Activated naive CD8-positive, alpha-beta T cell treated with anti-CD3 and anti-CD28 coated beads for 36 hours (primary cell): ENCODE measurements around the gene C16orf86. TPM values are rescaled to one million over a fixed set of nuclear protein-coding genes. Genes with fewer than 3 reads are reported as not detected.

ENCODE experiments used
- DNase-seq: peaks from one replicate; pipeline ENCODE4 v3.0.0; 2021
- H3K27ac Mint-ChIP-seq: one replicate; pipeline ENCODE4 v1.8.0; 2022; ENCODE audit warnings: mild to moderate bottlenecking, moderate library complexity, mixed read lengths
- H3K27me3 Mint-ChIP-seq: one replicate; pipeline ENCODE4 v1.8.0; 2022; ENCODE audit warnings: mild to moderate bottlenecking, mixed read lengths
- H3K36me3 Mint-ChIP-seq: one replicate; pipeline ENCODE4 v1.8.0; 2021; ENCODE audit warnings: mild to moderate bottlenecking, mixed read lengths
- H3K4me1 Mint-ChIP-seq: one replicate; pipeline ENCODE4 v1.8.0; 2021; ENCODE audit warnings: mixed read lengths
- H3K4me3 Mint-ChIP-seq: one replicate; pipeline ENCODE4 v1.8.0; 2022; ENCODE audit warnings: mild to moderate bottlenecking, moderate library complexity, mixed read lengths
- H3K9me3 Mint-ChIP-seq: one replicate; pipeline ENCODE4 v1.8.0; 2022; ENCODE audit warnings: mixed read lengths
- total RNA-seq, 2 experiments: library from RNA; stranded (reverse); gene quantifications; one replicate each; pipeline ENCODE4 v1.2.3, GENCODE V29; 2021

C16orf86 gene
- total RNA-seq, 2 experiments from 2014 or later: 1.3 to 1.8 TPM

- H3K4me1 Mint-ChIP-seq: peaks cover 14% of the 10 kb centered on the region
- H3K36me3 Mint-ChIP-seq: peaks cover 1% of the 10 kb centered on the region
- no peaks in the 10 kb centered on the region for H3K27me3 Mint-ChIP-seq
- DNase-seq: peak; percentile 40
- no peak overlapping the region for H3K27ac Mint-ChIP-seq
- no peaks in the 10 kb centered on the region for H3K9me3 Mint-ChIP-seq
- no peak overlapping the region for H3K4me3 Mint-ChIP-seq
Observed at GRCh38 chr16:67668495-67669157, 2.0 kb downstream of the C16orf86 start.

DNA sequence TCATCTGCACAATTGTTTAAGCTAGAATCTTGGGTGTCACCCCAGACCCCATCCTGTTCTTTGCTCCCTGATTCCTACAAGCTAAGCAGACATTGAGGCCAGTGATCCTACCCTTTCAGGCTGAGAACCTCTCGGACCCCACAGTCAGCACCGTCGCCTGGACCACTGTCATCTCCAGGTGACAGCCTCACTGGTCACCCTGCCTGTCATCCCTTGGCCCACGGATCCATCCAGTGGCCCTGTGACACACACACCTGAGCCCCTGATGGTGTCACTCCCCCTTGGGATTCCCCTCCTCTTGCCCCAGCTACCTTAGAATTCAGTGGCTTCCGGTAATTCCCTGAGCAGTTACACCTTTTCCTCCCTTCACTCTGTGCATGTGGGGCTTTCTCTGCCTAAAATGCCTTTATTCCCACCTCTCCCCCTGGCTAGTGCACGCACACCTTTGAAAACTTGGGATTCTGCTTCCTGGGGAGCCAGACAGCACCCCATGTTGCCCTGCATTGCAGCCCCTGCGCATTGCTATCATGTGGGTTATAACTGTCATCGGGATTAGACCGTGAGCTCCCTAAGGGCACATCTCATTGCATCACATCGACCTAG, 3.0 kb downstream of the C16orf86 start:
- Mint-ChIP-seq H3K4me1 (peaks cover 17% of the 10 kb centered on the region), H3K4me3 (no peak overlapping the region), H3K27me3 (no peaks in the 10 kb centered on the region), H3K27ac (no peak overlapping the region), H3K36me3 (no peaks in the 10 kb centered on the region), H3K9me3 (no peaks in the 10 kb centered on the region)
- no peak for DNase-seq

DNA sequence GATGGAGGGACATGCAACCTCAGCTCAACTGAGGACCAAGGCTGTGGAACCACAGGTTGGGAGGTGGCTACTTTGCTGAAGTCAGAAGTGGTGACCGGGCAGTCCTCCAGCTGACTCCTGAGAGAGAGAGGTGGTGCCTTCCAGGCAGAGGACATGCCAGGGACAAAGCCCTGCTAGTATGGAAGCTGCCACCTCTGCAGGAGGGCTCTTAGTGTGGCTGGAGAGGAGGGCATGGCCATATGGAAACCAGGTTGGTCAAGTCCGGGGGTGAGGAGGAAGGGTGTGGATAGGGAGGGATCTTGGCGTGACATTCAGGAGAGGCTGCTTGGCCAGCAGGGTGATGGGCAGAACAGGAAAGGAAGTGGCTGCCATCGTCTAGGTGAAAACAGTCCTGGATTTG, 5.7 kb downstream of the C16orf86 start:
- Mint-ChIP-seq H3K4me3 (no peak overlapping the region), H3K27ac (no peak overlapping the region), H3K36me3 (no peaks in the 10 kb centered on the region), H3K9me3 (no peaks in the 10 kb centered on the region), H3K27me3 (no peaks in the 10 kb centered on the region), H3K4me1 (peaks cover 9% of the 10 kb centered on the region)
- no peak for DNase-seq

GRCh38 chr16:67672739-67673662, 6.4 kb downstream of the C16orf86 start:
- Mint-ChIP-seq H3K4me3 (no peak overlapping the region), H3K27me3 (no peaks in the 10 kb centered on the region), H3K4me1 (peaks cover 6% of the 10 kb centered on the region), H3K36me3 (no peaks in the 10 kb centered on the region), H3K27ac (no peak overlapping the region), H3K9me3 (no peaks in the 10 kb centered on the region)
- peak; percentile 48 for DNase-seq

- no peak for DNase-seq
- H3K27ac Mint-ChIP-seq: no peak overlapping the region
Observed at GRCh38 chr16:67673712-67674580, 7.3 kb downstream of the C16orf86 start.

DNA sequence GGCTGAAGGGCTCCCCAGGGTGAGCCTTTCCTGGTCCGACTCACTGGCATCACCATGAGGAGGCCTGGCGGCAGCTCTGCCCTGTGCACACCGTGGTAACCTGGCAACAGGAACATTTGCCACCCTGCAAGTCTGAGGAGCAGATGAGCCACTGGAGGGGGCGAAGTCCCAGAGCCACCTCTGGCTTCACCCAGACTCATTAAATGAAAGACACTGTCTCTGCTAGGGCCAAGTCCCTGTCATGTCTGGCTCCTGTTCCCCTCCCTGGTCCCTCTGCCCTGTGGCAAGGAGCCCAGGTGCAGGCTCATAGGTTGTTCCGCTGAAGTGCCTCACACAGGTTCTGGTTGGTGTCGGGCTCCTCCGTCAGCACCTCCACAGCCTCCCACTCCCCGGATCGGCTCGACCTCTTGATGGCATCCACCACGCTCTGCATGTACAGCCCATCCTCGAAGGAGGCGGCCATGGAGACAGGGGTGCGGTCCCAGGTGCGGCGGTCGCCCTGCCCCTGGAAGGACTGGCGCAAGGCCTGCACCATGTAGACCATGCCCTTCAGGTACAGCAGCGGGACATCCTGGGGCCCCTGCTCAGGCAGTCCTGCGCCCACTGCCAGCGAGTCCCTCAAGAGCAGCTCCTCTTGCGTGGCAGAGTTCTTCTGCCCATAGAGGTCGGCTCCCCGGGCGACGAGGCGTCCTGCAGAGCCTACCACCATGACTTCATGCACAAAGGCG, 8.4 kb downstream of the C16orf86 start:
- H3K4me1 Mint-ChIP-seq: peaks cover 5% of the 10 kb centered on the region
- no peaks in the 10 kb centered on the region for H3K9me3 Mint-ChIP-seq
- no peak overlapping the region for H3K4me3 Mint-ChIP-seq
- H3K27me3 Mint-ChIP-seq: no peaks in the 10 kb centered on the region
- DNase-seq: no peak
- H3K36me3 Mint-ChIP-seq: no peaks in the 10 kb centered on the region
- no peak overlapping the region for H3K27ac Mint-ChIP-seq

More at GRCh38 chr16:67673712-67674580, 7.3 kb downstream of the C16orf86 start:
- Mint-ChIP-seq H3K36me3 (no peaks in the 10 kb centered on the region), H3K4me1 (peaks cover 5% of the 10 kb centered on the region), H3K4me3 (no peak overlapping the region), H3K27me3 (no peaks in the 10 kb centered on the region), H3K9me3 (no peaks in the 10 kb centered on the region)

DNA sequence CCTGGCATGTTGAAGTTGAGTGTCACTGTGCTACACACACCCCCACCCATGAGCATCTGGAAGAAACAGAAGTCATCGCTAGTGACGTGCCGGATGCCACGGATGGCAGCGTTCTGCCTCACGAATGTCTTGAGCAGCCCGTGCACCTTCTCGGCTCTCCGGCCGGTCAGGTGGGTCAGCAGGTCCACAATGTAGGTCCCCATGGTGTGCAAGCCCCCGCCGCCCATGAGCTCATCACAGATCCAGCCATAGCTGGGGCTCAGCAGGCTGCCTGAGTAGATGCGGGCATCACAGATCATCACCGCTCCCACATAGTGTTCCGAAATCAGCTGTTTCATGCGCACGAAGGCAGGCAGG, 8.9 kb downstream of the C16orf86 start:
- no peak overlapping the region for H3K27ac Mint-ChIP-seq
- no peaks in the 10 kb centered on the region for H3K36me3 Mint-ChIP-seq
- no peaks in the 10 kb centered on the region for H3K9me3 Mint-ChIP-seq
- DNase-seq: no peak
- peaks cover 5% of the 10 kb centered on the region for H3K4me1 Mint-ChIP-seq
- H3K4me3 Mint-ChIP-seq: no peak overlapping the region
- no peaks in the 10 kb centered on the region for H3K27me3 Mint-ChIP-seq

- Mint-ChIP-seq H3K4me3 (no peak overlapping the region), H3K4me1 (peaks cover 5% of the 10 kb centered on the region), H3K27ac (no peak overlapping the region), H3K27me3 (no peaks in the 10 kb centered on the region), H3K9me3 (no peaks in the 10 kb centered on the region), H3K36me3 (no peaks in the 10 kb centered on the region)
- no peak for DNase-seq
Observed at GRCh38 chr16:67675999-67676398, 9.4 kb downstream of the C16orf86 start.

- Mint-ChIP-seq H3K27ac (no peak overlapping the region), H3K4me3 (no peak overlapping the region), H3K9me3 (no peaks in the 10 kb centered on the region), H3K36me3 (no peaks in the 10 kb centered on the region), H3K27me3 (no peaks in the 10 kb centered on the region), H3K4me1 (peaks cover 5% of the 10 kb centered on the region)
- no peak for DNase-seq
Observed at GRCh38 chr16:67676516-67676915, 9.9 kb downstream of the C16orf86 start.

GRCh38 chr16:67676939-67677338, 10.3 kb downstream of the C16orf86 start:
- Mint-ChIP-seq H3K4me3 (no peak overlapping the region), H3K36me3 (no peaks in the 10 kb centered on the region), H3K27ac (no peak overlapping the region), H3K27me3 (no peaks in the 10 kb centered on the region), H3K9me3 (no peaks in the 10 kb centered on the region), H3K4me1 (peaks cover 5% of the 10 kb centered on the region)
- no peak for DNase-seq

GRCh38 chr16:67677712-67678111, 11.1 kb downstream of the C16orf86 start:
- Mint-ChIP-seq H3K27ac (no peak overlapping the region), H3K36me3 (no peaks in the 10 kb centered on the region), H3K9me3 (no peaks in the 10 kb centered on the region), H3K4me1 (peaks cover 5% of the 10 kb centered on the region), H3K27me3 (no peaks in the 10 kb centered on the region), H3K4me3 (no peak overlapping the region)
- no peak for DNase-seq

DNA sequence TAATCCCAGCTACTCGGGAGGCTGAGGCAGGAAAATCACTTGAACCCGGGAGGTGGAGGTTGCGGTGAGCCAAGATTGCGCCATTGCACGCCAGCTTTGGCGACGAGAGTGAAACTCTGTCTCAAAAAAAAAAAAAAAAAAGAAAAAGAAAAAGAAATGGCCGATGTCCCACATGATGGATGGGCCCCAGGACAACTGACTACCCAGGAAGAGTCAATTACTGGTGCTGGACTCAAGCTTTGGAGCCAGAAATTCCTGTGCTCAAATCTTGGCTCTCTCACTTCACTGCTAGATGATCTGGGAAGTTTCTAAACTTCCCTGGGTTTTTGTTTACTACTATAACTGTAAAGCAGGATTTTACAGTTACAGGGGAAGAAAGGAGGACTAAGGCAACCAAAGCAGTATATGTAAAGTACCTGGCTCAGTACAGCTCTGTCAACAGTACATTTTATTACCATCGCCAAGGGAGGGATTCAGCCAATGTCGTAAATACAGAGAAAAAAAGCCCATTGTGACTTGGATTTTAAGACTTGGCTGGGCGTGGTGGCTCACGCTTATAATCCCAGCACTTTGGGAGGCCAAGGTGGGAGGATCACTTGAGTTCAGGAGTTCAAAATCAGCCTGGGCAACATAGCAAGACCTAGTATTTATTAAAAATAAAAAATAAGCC, 11.9 kb downstream of the C16orf86 start:
- peaks cover 5% of the 10 kb centered on the region for H3K4me1 Mint-ChIP-seq
- no peak overlapping the region for H3K4me3 Mint-ChIP-seq
- no peak for DNase-seq
- H3K36me3 Mint-ChIP-seq: no peaks in the 10 kb centered on the region
- no peak overlapping the region for H3K27ac Mint-ChIP-seq
- no peaks in the 10 kb centered on the region for H3K27me3 Mint-ChIP-seq
- H3K9me3 Mint-ChIP-seq: no peaks in the 10 kb centered on the region

DNA sequence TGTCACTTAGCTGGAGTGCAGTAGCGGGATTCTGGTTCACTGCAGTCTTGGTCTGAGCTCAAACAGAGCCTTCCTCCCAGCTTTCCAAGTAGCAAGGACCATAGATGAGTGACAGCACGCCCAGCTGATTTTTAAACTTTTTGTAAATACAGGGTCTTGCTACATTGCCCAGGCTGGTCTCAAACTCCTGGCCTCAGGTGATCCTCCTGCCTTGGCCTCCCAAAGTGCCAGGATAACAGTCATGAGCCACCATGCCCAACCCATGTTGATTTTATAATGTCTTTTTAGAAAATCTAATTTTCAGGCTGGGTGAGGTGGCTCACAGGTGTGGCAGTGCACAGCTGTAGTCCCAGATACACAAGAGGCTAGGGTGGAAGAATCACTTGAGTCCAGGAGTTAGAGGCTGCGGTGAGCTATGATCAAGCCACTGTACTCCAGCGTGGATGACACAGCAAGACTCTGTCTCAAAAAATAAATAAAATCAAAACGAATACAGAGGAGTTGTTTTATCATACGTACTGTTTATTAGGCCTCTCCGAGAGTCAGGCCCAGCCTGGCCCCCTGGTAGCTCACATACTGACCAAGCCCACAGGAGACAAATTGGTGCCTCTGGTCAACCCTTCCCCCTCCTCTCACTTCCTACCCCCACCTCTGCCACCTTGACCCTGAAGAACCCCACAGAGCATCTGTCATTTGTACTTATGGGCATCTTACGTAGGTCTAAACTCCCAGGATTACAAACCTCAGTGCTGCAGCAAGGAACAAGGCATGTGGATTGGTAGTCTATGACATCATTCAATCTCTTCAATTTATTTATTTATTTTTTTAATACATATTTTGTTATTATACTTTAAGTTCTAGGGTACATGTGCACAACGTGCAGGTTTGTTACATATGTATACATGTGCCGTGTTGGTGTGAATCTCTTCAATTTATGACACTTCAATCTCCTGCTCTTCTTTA, 13.6 kb downstream of the C16orf86 start:
- Mint-ChIP-seq H3K27me3 (no peaks in the 10 kb centered on the region), H3K4me1 (no peaks in the 10 kb centered on the region), H3K4me3 (no peak overlapping the region), H3K36me3 (peaks cover 5% of the 10 kb centered on the region), H3K27ac (no peak overlapping the region), H3K9me3 (no peaks in the 10 kb centered on the region)
- no peak for DNase-seq
